HEK293T (cell line): Measurements from ENCODE around the gene SERPINA4.

Experiments
- ARNT ChIP-seq: fragments of 450-650 bp; IDR thresholded peaks from 2 replicates; pipeline ENCODE4 v1.6.1; 2017; ENCODE audit warnings: mild to moderate bottlenecking
- BHLHE40 ChIP-seq: fragments of 450-650 bp; IDR thresholded peaks from 2 replicates; pipeline ENCODE4 v1.6.1; 2016; ENCODE audit warnings: mild to moderate bottlenecking, moderate library complexity, borderline replicate concordance
- HDGF ChIP-seq: fragments of 450-650 bp; IDR thresholded peaks from 2 replicates; pipeline ENCODE4 v1.6.1; 2017; ENCODE audit warnings: antibody characterized with exemption, borderline replicate concordance
- L3MBTL2 ChIP-seq: fragments of 450-650 bp; conservative IDR thresholded peaks from 2 replicates; pipeline ENCODE4 v1.6.1; 2016; ENCODE audit warnings: mild to moderate bottlenecking
- NFRKB ChIP-seq: fragments of 450-650 bp; IDR thresholded peaks from 2 replicates; pipeline ENCODE4 v1.6.1; 2016; ENCODE audit warnings: mild to moderate bottlenecking, moderate library complexity
- PKNOX1 ChIP-seq: fragments of 450-650 bp; IDR thresholded peaks from 2 replicates; pipeline ENCODE4 v1.6.1; 2016
- SP1 ChIP-seq: fragments of 450-650 bp; IDR thresholded peaks from 2 replicates; pipeline ENCODE4 v1.6.1; 2017
- SUZ12 ChIP-seq: fragments of 450-650 bp; IDR thresholded peaks from 2 replicates; pipeline ENCODE4 v1.6.1; 2016; ENCODE audit warnings: mild to moderate bottlenecking
- TARDBP ChIP-seq: fragments of 450-650 bp; IDR thresholded peaks from 2 replicates; pipeline ENCODE4 v1.6.1; 2016

- no peak for TF ChIP-seq SUZ12
- TF ChIP-seq PKNOX1, result no peak
- no peak for TF ChIP-seq SP1
- no peak for TF ChIP-seq TARDBP
- no peak for TF ChIP-seq L3MBTL2
- TF ChIP-seq ARNT, result no peak
- no peak for TF ChIP-seq HDGF
- TF ChIP-seq BHLHE40, result no peak
- TF ChIP-seq NFRKB, result no peak
These were observed 50.9 kb downstream of the SERPINA4 start, which contains the start of gene SERPINA3 for GRCh38 chr14:94612174-94612573.
